A549 treated with GW870086 at 1 μM for 4 hours (cell line): ENCODE measurements around the gene DDX10. TPM values are rescaled to one million over a fixed set of nuclear protein-coding genes. Genes with fewer than 3 reads are reported as not detected.

Experiments used
- total RNA-seq: library from RNA; stranded (reverse); fragments of 200-300 nt; extraction: Qiagen RNA extraction; gene quantifications from 5 replicates; pipeline ENCODE4 v1.2.3, GENCODE V29; 2022; ENCODE audit warnings: low read depth

DDX10 gene
- 40.1 to 44.4 TPM (median 42.7 TPM) in 5 replicates for total RNA-seq

DNA sequence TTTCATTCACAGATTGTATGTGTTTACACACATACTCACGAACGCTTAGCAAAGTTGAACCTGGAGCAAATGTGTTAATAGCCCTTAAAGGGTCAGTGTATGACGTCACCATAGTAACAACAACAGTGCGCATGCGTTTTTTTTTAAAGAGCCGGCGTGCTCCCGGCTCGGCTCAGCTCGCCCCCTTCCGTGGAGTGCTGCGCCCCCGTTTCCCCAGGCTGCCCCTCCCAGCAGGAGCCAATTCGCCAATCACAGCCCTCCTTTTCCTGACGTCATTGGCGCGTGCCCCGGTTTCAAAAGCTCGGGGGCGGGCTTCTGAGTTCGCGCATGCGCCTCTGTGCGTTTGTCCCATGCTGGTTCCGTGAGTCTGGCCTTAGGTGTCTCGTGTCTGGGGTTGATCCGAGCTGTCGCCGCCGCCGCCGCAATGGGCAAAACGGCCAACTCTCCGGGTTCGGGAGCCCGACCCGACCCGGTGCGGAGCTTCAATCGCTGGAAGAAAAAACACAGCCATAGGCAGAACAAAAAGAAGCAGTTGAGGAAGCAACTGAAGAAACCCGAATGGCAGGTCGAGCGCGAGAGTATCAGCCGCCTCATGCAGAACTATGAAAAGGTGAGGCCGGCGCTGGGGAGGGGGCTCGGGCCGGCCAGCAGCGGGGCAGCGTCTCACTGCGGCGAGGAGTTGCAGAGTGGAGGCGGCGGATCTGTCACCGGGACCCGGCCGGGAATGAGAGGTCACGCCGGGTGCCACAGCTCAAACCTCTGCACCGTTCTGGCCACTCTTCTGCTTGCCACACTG lies at the start of gene DDX10:
DDX10 (plus strand) TSS at position 340 of the 796 bp plus-strand sequence; CDS start at position 425, 85 bp downstream.

Other genes starting within 250 kb of the DDX10 start
- 0.12 to 0.49 TPM (median 0.14 TPM) in 3 of 5 replicates, not detected in the others for gene C11orf65, start 197.5 kb upstream of the DDX10 start, total RNA-seq
- 9.1 to 11.6 TPM (median 10.8 TPM) in 5 replicates for gene POGLUT3, start 166.7 kb upstream of the DDX10 start, total RNA-seq
- 0.02 to 0.05 TPM (median 0.03 TPM) in 4 of 5 replicates, not detected in the other for gene EXPH5, start 71.3 kb upstream of the DDX10 start, total RNA-seq